AG08395 (cell line): ENCODE measurements around the gene LIPM.
"Not testable (repeated sequence)": the region's sequence is repeated elsewhere in the genome, so short reads cannot be mapped to it uniquely, and the experiment has no call there.

Experiments
- DNase-seq: peaks from one replicate; pipeline ENCODE4 v3.0.0; 2012; ENCODE audit warnings: mixed read lengths, low spot score

LIPM gene

GRCh38 chr10:88803641-88804040 is 1.1 kb downstream of the LIPM start:
- no peak for DNase-seq

GRCh38 chr10:88804083-88804812 is 1.7 kb downstream of the LIPM start:
- no peak for DNase-seq

DNA sequence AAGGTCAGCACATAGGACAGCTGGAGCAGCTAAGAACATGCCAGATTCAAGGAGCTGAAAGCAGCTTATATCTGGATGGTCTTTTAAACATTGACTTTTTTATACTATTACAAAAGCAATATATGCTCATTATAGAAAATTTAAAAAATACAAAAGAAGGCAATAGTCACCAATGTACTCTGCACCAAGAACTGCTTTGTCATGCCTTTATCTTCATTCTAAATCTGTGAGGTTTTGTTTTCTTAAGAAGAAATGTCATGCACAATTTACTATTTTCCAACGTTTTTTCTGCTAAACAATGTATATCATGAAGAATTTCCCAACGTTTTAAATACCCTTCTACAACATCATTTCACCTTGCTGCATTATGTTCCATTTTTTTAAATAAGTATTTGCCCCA is 2.8 kb downstream of the LIPM start:
- DNase-seq: no peak

DNA sequence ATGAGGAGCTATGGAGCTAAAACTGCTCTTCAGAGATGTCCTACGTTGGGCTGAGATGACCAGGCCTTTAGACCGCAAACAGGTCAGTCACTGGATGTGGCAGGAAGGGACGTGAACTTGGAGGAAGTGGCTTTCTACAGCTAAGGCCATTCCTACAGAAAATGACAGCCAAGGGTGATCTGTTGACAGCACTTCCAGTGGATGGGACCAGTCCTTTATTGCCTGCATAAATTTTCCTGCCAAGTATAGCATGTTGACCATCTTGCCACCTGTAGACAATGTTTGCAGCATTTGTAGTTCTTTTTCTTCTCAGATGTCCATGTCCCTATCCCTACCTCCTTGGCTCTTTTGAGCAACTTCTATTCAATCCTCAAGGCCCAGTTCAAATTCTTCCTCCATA is 3.4 kb downstream of the LIPM start:
- DNase-seq: no peak

- no peak for DNase-seq
Observed at GRCh38 chr10:88809621-88810020, 7.1 kb downstream of the LIPM start.

GRCh38 chr10:88810196-88810961 is 7.8 kb downstream of the LIPM start:
- DNase-seq: peak; percentile 58

DNA sequence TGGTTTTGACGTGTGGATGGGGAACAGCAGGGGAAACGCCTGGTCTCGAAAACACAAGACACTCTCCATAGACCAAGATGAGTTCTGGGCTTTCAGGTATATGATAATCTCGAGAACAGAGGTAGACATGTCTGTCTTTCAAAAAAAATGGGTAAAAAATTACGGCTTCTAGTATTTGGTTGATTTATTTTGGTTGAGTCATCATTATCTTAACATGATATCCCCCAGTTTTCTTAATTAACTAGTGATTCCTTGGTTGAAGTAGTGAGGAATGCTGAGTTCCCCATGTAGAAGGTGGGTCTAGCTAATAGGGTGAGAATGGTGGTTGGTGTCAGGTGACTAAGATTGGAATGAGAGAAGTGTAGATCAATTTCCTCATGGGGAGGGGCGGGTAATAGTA is 10.7 kb downstream of the LIPM start:
- no peak for DNase-seq

GRCh38 chr10:88819290-88819689 is 16.8 kb downstream of the LIPM start:
- DNase-seq: peak; percentile 17

GRCh38 chr10:88820748-88821401 is 18.3 kb downstream of the LIPM start:
- DNase-seq: peak; percentile 47

- no peak for DNase-seq
Observed at GRCh38 chr10:88826388-88826787, 23.9 kb downstream of the LIPM start.

DNA sequence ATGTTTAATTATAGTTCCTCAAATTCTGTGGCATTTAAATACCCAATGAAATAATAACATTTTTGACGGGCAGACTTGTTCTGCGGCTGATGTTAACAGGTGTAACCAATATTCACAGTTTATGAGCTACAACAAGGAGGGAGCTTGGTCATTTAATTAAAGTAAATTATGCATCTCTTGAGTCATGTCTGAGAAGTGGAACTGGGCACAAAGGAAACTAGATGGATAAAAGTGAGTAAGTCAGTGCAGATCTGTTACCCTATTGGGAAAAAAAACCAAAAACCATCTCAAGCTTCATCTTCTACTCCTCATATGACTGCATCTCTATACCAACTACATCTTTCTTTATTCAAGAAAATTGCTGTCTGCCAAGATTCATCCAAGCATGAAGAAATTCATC is 25.1 kb downstream of the LIPM start:
- DNase-seq: no peak

- no peak for DNase-seq
Observed at GRCh38 chr10:88828310-88828709, 25.8 kb downstream of the LIPM start.

DNA sequence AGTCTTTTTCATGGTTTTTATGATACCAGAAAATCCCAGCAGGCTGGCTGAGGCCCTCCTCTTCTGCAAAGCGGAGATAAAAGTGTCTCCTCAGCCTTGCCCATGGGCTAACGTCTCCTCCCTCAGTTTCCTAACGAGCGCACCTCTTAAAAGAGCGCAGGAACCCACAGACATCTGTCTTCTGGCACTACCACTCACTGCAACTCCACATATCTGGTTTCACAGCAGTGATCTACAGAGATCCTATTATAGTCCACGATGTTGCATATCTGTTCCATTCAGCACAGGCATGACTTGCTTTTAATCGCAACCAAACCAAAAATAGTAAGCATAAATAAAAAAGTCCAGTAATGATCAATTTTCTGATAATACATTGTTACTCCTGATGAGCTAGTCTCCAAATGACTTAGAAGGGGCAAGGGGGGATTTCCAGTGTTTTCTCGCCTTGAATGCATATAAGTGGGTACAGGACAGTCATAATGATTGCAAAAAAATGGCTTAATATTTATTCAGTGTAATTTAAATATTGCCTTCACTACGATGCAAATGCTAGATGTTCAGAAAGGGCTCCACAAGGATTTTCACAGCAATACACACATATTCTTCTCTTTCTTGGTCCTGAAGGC is 28.2 kb downstream of the LIPM start:
- DNase-seq: no peak

- DNase-seq: no peak
Observed at GRCh38 chr10:88831709-88832108, 29.2 kb downstream of the LIPM start.

GRCh38 chr10:88832376-88832775 is 29.8 kb downstream of the LIPM start:
- no peak for DNase-seq

GRCh38 chr10:88833156-88833555 is 30.6 kb downstream of the LIPM start:
- DNase-seq: no peak

- no peak for DNase-seq
Observed at GRCh38 chr10:88833723-88834122, 31.2 kb downstream of the LIPM start.

DNA sequence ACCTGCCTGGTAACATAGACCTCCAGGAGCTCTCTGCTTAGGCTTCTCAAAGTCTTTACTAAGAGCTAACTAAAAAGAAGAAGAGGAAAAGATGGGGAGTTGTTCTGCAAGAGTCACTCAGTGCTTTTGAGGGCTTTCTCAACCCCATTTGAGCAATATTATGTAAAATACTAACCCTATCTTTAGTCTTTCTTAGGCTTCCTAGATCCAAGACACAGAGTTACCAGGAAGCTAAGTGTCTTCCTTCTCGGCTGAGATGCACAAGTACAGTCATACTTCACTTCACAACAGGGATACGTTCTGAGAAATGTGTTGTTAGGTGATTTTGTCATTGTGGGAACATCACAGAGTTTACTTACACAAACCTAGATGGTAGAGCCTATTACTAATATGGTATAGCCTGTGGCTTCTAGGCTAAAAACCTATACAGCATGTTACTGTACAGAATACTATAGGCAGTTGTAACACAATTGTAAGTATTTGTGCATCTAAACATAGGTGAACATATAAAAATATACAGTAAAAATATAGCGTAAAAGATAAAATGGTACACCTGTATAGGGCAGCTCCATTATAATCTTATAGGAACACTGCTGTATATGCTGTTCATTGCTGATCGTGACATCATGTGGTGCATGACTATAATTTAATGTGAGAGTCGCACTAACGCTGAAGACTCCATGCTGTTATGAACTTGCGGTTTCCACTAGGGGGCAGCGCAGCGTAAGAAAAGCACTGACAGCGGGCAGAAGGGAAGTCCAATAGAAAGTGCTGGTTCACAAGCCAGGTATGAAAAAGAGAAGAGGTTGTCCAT is 32.8 kb downstream of the LIPM start:
- DNase-seq: peak; percentile 85

DNA sequence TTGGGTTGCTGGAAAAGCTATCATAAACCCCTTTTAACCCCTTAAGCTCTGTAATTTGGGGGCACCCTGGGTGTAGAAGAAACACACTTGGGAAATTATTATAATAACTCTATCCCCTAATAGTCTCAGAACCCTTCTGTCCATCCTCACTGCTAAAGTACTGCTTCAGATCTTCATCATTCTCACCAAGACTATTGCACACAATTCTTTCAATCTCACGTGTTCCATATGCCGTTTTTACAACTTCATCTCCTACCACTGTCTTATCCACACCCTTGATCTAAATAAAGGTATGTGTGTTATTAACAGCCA is 33.3 kb downstream of the LIPM start:
- DNase-seq: no peak

DNA sequence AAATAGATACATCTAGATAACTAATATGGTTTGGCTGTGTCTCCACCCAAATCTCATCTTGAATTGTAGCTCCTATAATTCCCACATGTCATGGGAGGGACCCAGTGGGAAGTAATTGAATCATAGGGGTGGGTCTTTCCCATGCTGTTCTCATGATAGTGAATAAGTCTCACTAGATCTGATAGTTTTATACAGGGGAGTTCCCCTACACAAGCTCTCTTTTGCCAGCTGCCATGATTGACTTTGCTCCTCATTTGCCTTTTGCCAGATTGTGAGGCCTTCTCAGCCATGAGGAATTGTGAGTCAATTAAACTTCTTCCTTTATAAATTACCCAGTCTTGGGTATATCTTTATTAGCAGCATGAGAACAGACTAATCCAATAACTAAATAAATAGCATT is 35.1 kb downstream of the LIPM start:
- not testable (repeated sequence) for DNase-seq

DNA sequence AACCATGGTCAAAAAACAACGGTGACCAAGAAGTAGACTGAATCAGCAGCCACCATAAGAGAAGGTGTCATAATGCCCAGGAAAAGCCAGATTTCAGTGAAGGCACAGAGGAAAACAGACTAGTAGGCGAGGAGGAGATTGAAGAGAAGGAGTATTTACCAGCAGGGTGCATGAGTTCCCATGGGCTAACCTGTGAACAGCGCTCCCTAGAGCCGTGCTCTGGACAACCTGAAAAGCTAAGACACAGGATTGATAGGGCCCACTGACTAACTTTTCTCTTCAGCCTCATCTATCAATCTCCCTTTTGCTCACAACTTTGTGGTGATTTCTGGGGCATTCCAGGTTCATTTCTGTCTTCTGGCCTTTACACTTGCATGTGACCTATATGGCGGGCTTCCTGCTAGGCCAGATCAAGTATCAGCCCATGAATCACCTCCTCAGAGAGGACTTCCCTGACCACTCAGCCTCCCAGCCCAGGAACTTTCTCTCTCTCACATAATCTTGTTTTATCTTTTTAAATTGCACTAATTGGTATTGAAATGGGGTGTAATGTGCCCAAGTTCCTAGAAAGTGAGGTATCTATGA is 36.3 kb downstream of the LIPM start:
- no peak for DNase-seq

DNA sequence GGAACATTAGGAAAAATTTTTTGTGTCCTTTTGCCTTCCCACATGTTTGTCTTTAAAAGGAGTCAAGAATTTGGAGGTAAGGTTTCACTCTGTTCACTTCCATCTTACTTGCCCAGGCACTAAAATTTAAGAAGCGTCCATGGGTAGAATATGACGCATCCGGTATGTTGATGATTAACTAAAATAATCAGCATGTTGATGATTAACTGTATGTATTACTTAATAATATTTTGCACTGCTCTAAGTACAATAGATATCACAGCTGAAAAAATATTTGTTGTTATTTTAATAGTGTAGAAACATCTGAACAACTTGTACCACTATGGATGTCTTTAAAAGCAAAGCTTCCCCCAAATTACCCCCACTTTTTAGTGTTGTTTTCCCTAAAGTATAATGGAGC is 37.6 kb downstream of the LIPM start:
- DNase-seq: no peak
